Activated naive CD8-positive, alpha-beta T cell treated with anti-CD3 and anti-CD28 coated beads for 36 hours (primary cell): ENCODE results near the gene SYT15. TPM values are rescaled to one million over a fixed set of nuclear protein-coding genes. Genes with fewer than 3 reads are reported as not detected.
"Not testable (repeated sequence)": the region's sequence is repeated elsewhere in the genome, so short reads cannot be mapped to it uniquely, and the experiment has no call there.

Source experiments
- DNase-seq: peaks from one replicate; pipeline ENCODE4 v3.0.0; 2021
- H3K27ac Mint-ChIP-seq: one replicate; pipeline ENCODE4 v1.8.0; 2022; ENCODE audit warnings: mild to moderate bottlenecking, moderate library complexity, mixed read lengths
- H3K27me3 Mint-ChIP-seq: one replicate; pipeline ENCODE4 v1.8.0; 2022; ENCODE audit warnings: mild to moderate bottlenecking, mixed read lengths
- H3K36me3 Mint-ChIP-seq: one replicate; pipeline ENCODE4 v1.8.0; 2021; ENCODE audit warnings: mild to moderate bottlenecking, mixed read lengths
- H3K4me1 Mint-ChIP-seq: one replicate; pipeline ENCODE4 v1.8.0; 2021; ENCODE audit warnings: mixed read lengths
- H3K4me3 Mint-ChIP-seq: one replicate; pipeline ENCODE4 v1.8.0; 2022; ENCODE audit warnings: mild to moderate bottlenecking, moderate library complexity, mixed read lengths
- H3K9me3 Mint-ChIP-seq: one replicate; pipeline ENCODE4 v1.8.0; 2022; ENCODE audit warnings: mixed read lengths
- total RNA-seq, 2 experiments: library from RNA; stranded (reverse); gene quantifications; one replicate each; pipeline ENCODE4 v1.2.3, GENCODE V29; 2021

The SYT15 gene
- total RNA-seq = under 1 TPM; 0.50 to 0.58 TPM

- H3K4me3 Mint-ChIP-seq, H3K36me3 Mint-ChIP-seq: not testable (repeated sequence)
Measured at GRCh38 chr10:46578474-46579178, at the start of gene SYT15. SYT15 (plus strand) TSS chr10:46579128; CDS start chr10:46579169, 41 bp downstream.

GRCh38 chr10:46529742-46530141 is 49.2 kb upstream of the SYT15 start:
- not testable (repeated sequence) for H3K4me1 Mint-ChIP-seq, H3K36me3 Mint-ChIP-seq, H3K4me3 Mint-ChIP-seq, H3K27me3 Mint-ChIP-seq, DNase-seq, H3K9me3 Mint-ChIP-seq, H3K27ac Mint-ChIP-seq

More at GRCh38 chr10:46578474-46579178, at the start of gene SYT15:
- not testable (repeated sequence) for H3K9me3 Mint-ChIP-seq, H3K4me1 Mint-ChIP-seq, DNase-seq, H3K27ac Mint-ChIP-seq, H3K27me3 Mint-ChIP-seq

- H3K27me3 Mint-ChIP-seq = no peaks in the 10 kb centered on the region
- no peaks in the 10 kb centered on the region for H3K36me3 Mint-ChIP-seq
- H3K4me1 Mint-ChIP-seq = no peaks in the 10 kb centered on the region
- no peak overlapping the region for H3K27ac Mint-ChIP-seq
- H3K9me3 Mint-ChIP-seq = no peaks in the 10 kb centered on the region
- DNase-seq = no peak
- H3K4me3 Mint-ChIP-seq = no peak overlapping the region
Measured at GRCh38 chr10:46530249-46531186, 48.4 kb upstream of the SYT15 start.

- H3K4me3 Mint-ChIP-seq, H3K4me1 Mint-ChIP-seq, DNase-seq, H3K9me3 Mint-ChIP-seq, H3K36me3 Mint-ChIP-seq, H3K27ac Mint-ChIP-seq: not testable (repeated sequence)
- H3K27me3 Mint-ChIP-seq = peaks cover 10% of the 10 kb centered on the region
Measured at GRCh38 chr10:46532256-46532655, 46.7 kb upstream of the SYT15 start.

- DNase-seq = no peak
- Mint-ChIP-seq H3K9me3 (no peaks in the 10 kb centered on the region), H3K36me3 (no peaks in the 10 kb centered on the region), H3K27me3 (peaks cover 28% of the 10 kb centered on the region), H3K4me3 (no peak overlapping the region), H3K27ac (no peak overlapping the region), H3K4me1 (no peaks in the 10 kb centered on the region)
Measured at GRCh38 chr10:46534828-46535524, 44.0 kb upstream of the SYT15 start.

- no peak for DNase-seq
- H3K27ac Mint-ChIP-seq = no peak overlapping the region
- no peak overlapping the region for H3K4me3 Mint-ChIP-seq
- peaks cover 4% of the 10 kb centered on the region for H3K4me1 Mint-ChIP-seq
- H3K9me3 Mint-ChIP-seq = no peaks in the 10 kb centered on the region
- peaks cover 38% of the 10 kb centered on the region for H3K27me3 Mint-ChIP-seq
- H3K36me3 Mint-ChIP-seq = no peaks in the 10 kb centered on the region
Measured at GRCh38 chr10:46536171-46536570, 42.8 kb upstream of the SYT15 start.

GRCh38 chr10:46536781-46537180 is 42.1 kb upstream of the SYT15 start:
- peaks cover 4% of the 10 kb centered on the region for H3K4me1 Mint-ChIP-seq
- H3K9me3 Mint-ChIP-seq = no peaks in the 10 kb centered on the region
- H3K36me3 Mint-ChIP-seq = no peaks in the 10 kb centered on the region
- no peak overlapping the region for H3K27ac Mint-ChIP-seq
- no peak overlapping the region for H3K4me3 Mint-ChIP-seq
- no peak for DNase-seq
- peaks cover 39% of the 10 kb centered on the region for H3K27me3 Mint-ChIP-seq

- no peaks in the 10 kb centered on the region for H3K9me3 Mint-ChIP-seq
- peaks cover 45% of the 10 kb centered on the region for H3K27me3 Mint-ChIP-seq
- no peak overlapping the region for H3K27ac Mint-ChIP-seq
- no peaks in the 10 kb centered on the region for H3K36me3 Mint-ChIP-seq
- no peak overlapping the region for H3K4me3 Mint-ChIP-seq
- H3K4me1 Mint-ChIP-seq = peaks cover 4% of the 10 kb centered on the region
- DNase-seq = no peak
Measured at GRCh38 chr10:46537309-46537708, 41.6 kb upstream of the SYT15 start.

- Mint-ChIP-seq H3K4me1 (peaks cover 4% of the 10 kb centered on the region), H3K36me3 (no peaks in the 10 kb centered on the region), H3K9me3 (no peaks in the 10 kb centered on the region), H3K27ac (no peak overlapping the region), H3K27me3 (peaks cover 51% of the 10 kb centered on the region), H3K4me3 (no peak overlapping the region)
- no peak for DNase-seq
Measured at GRCh38 chr10:46538155-46538554, 40.8 kb upstream of the SYT15 start.

GRCh38 chr10:46538717-46539426 is 40.1 kb upstream of the SYT15 start:
- Mint-ChIP-seq H3K36me3 (no peaks in the 10 kb centered on the region), H3K4me3 (no peak overlapping the region), H3K9me3 (no peaks in the 10 kb centered on the region), H3K27me3 (peaks cover 55% of the 10 kb centered on the region), H3K27ac (no peak overlapping the region), H3K4me1 (peaks cover 4% of the 10 kb centered on the region)
- no peak for DNase-seq

- Mint-ChIP-seq H3K4me1 (peaks cover 4% of the 10 kb centered on the region), H3K36me3 (no peaks in the 10 kb centered on the region), H3K9me3 (no peaks in the 10 kb centered on the region), H3K27ac (no peak overlapping the region), H3K4me3 (no peak overlapping the region), H3K27me3 (peaks cover 60% of the 10 kb centered on the region)
- no peak for DNase-seq
Measured at GRCh38 chr10:46539596-46540411, 39.1 kb upstream of the SYT15 start.

- H3K4me3 Mint-ChIP-seq = no peak overlapping the region
- H3K27me3 Mint-ChIP-seq = peaks cover 60% of the 10 kb centered on the region
- no peaks in the 10 kb centered on the region for H3K9me3 Mint-ChIP-seq
- no peak for DNase-seq
- H3K4me1 Mint-ChIP-seq = peaks cover 4% of the 10 kb centered on the region
- H3K27ac Mint-ChIP-seq = no peak overlapping the region
- H3K36me3 Mint-ChIP-seq = no peaks in the 10 kb centered on the region
Measured at GRCh38 chr10:46540412-46541016, 38.4 kb upstream of the SYT15 start.

- no peak overlapping the region for H3K27ac Mint-ChIP-seq
- DNase-seq = peak; percentile 22
- H3K4me1 Mint-ChIP-seq = peaks cover 4% of the 10 kb centered on the region
- no peak overlapping the region for H3K4me3 Mint-ChIP-seq
- H3K27me3 Mint-ChIP-seq = peaks cover 60% of the 10 kb centered on the region
- no peaks in the 10 kb centered on the region for H3K9me3 Mint-ChIP-seq
- no peaks in the 10 kb centered on the region for H3K36me3 Mint-ChIP-seq
Measured at GRCh38 chr10:46541017-46541661, 37.8 kb upstream of the SYT15 start.
